GM19328 (cell line): ENCODE results near the gene ZNF594.
"Not testable (repeated sequence)": the region's sequence is repeated elsewhere in the genome, so short reads cannot be mapped to it uniquely, and the experiment has no call there.

Experiments
- ATAC-seq: cut with Tn5 transposase; IDR thresholded peaks from one replicate; pipeline ENCODE4 v1.9.1; 2021; ENCODE audit warnings: mild to moderate bottlenecking, moderate library complexity; ENCODE audit not compliant: unreplicated experiment

The ZNF594 gene

GRCh38 chr17:5137511-5138197 lies 54.0 kb downstream of the ZNF594 start:
- ATAC-seq = not testable (repeated sequence)

- ATAC-seq = not testable (repeated sequence)
These were observed 54.9 kb downstream of the ZNF594 start for GRCh38 chr17:5136580-5137412.

DNA sequence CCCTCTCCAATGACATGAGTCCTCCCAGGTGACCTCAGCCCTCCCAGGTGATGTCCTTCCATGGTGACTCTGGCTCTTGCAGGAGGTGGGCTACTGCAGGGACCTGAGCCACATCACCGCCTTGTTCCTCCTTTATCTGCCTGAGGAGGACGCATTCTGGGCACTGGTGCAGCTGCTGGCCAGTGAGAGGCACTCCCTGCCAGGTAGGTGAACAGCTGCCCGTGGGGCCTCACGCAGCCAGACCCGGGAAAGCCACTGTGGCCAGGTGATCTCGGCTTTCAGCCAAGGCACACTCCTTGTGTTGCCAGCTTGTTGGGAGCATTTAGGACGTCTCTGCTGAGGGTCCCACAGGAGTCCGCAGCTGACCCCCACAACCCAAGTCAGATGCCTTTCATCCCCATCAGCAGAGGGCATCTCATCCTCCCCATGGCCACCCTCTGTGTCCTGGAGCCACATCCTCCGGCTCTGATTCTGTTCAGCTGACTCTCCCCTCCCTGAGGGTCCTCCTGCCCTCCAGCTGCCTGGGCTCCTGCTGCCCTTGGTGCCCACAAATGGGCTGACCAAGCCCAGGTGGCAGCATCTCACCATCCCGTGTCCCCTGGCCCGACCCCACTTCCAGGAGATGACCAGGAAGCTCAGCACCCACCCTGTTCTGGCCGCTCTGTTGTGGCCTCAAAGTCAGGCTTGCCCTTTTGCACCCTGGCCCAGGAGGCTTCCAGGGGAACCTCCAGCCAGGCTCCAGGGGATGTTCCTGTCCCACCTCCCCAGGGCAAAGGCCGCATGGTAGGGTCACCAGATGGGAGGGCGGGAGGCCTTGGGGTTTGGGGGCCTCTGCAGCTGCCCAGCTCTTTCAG lies 55.7 kb downstream of the ZNF594 start:
- ATAC-seq = no peak

DNA sequence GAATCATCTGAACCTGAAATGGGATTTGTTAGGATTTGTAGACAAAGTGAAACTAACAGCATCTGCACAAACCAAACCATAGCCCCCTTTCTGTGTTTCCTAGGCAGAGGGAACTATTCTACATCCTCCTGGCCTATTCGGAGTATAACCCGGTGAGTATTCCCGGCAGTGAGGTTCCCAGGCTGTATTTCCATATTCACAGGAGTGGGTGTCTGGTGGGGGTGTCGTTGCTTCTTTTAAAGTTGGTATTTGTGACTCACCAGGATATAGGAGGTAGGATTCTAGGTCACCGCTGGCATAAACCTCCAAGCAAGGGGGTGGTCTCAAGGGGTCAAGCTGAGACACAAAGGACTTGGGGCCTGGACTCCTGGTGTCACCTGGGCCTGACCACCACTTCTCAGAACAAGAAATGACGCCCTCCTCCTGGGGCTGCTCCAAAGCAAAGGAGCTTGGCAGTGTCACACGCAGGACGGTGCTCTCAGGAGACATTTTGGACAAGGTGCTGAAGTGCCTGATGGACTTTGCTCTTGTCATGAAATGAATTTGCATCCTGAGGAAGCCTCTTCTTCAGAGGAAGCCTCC lies 56.4 kb downstream of the ZNF594 start:
- ATAC-seq = not testable (repeated sequence)

DNA sequence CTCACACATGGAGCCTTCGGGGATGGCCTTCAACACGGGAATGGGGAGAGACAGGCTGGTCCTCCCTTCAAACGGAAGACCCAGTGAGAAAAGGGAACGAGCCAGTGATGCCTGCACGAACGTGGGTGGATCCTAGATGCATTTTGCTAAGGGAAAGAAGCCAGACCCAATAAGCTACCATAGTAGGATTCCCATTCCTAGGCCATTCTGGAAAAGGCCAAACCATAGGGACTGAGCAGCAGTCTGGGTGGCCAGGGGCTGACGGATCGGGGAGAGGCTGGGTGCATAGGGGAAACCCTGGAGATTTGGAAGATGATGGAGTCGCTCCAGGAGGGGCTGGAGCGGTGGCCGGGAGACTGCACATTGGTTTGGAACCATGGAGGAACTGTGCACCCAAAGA lies 57.1 kb downstream of the ZNF594 start:
- ATAC-seq = not testable (repeated sequence)

DNA sequence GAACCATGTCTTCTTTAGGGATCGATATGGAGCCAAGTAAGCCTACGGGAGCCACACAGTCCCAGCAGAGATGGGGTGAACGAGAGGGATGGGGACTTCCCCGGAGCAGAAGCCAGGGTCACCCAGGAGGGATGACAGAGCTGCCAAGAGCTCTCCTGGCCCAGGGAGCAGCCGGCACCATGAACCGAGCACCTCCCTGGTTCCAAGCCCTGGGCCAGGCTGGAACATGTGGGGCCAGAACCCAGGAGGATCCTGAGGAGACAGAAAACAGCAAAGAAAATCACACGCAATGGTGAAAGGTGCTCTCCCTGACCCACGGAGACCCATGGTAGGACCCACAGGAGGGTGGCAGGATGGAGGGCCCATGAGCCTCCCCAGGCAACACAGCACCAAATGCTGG lies 57.7 kb downstream of the ZNF594 start:
- ATAC-seq = not testable (repeated sequence)

GRCh38 chr17:5133311-5133710 lies 58.4 kb downstream of the ZNF594 start:
- no peak for ATAC-seq

DNA sequence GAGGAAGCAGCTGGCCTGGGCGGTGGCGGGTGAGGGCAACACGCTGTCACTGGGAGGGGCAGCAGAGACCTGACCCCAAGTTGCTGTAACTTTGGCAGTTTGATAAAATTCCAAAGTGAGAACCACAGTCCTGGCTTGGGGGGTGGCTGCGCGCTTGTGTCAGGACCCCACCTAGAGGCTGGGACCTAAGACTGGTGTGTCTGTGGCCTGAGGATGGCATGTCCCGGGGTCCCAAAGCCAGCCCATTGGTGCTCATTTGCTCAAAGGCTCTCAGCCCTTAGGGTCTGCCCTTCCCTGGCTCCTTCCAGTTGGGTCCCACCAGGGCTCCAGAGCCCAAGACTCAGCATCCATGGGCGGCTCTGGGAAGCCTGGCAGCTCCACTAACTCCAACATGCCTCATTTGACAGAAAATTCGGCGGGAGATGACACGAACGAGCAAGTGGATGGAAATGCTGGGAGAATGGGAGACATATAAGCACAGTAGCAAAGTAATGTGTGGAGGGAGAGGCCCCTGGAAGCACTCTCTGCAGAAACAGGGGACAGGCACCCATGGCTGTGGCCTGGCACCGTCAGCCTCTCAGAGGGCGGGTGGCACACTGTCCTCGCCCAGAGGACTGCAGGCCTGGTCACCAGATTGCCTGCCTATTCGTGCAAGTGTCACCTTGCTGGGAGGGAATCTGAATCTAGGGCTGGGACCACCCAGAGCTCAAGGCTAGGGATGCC lies 59.0 kb downstream of the ZNF594 start:
- not testable (repeated sequence) for ATAC-seq

DNA sequence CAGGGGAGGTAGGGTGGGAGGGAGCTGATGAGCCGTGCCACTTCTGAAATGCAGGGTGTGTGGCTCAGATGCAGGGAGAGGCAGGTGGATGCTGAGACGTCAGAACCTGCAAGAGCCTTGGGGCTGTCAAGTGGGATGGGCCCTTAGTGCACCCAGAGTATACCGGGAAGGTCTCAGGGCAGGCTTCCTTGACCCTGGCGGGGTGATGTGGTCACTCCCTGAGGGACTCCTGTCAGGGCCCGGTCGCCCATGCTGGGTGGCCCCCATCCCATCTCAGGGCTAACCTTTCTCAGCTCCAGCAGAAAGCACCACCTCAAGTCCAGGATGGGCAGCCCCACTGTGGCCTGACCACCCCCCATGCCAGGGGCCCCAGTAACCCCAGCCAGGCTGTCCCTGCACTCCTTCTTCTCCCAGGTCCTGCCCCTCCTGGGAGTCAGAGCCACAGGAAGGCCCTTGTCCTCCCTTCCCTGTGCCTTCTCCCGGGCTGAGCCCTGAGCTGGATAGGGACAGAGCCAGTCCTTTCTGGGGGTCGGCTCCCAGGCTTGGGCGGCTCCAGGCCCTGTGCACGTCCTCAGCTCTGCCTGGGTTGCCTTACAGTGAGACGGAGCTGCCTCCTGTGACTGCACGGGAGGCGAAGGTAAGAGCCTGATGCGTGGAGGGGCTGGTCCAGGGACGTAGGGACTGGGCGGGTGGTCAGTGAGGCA lies 59.7 kb downstream of the ZNF594 start:
- ATAC-seq = not testable (repeated sequence)

GRCh38 chr17:5131146-5131715 lies 60.4 kb downstream of the ZNF594 start:
- ATAC-seq = no peak

DNA sequence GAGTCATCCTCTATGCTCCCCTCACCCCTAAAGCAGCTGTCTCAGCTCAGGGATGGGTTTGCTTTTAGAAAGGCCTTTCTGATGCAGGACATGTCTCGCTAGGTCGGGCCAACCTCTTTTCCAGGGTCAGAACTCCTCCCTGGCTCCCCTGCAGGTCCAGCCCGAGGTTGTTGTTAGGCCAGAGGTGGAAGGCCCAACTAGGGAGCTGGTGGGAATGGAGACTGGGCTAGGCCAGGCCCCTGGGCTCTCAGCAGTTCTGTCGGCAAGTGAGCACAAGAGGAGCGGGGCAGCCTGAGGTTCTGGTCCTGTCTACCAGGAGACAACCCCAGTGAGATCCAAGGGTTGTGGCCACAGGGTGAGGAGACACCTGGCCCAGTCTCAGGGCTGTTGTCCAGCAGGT lies 61.0 kb downstream of the ZNF594 start:
- ATAC-seq = not testable (repeated sequence)

DNA sequence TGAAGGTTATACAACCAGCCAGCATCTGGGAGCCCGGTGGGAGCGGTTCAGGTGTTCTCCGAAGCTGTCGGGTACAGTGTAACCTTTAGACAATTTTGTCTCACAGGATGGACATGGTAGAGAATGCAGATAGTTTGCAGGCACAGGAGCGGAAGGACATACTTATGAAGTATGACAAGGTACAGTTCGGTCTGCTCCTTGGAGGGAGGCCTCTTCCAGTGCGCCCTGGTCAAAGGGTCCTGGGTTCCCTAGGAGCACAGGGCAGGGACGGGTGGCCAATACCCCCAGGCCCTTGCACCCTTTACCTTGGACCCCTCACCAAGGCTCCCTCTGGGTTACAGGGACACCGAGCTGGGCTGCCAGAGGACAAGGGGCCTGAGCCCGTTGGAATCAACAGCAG lies 61.4 kb downstream of the ZNF594 start:
- not testable (repeated sequence) for ATAC-seq

DNA sequence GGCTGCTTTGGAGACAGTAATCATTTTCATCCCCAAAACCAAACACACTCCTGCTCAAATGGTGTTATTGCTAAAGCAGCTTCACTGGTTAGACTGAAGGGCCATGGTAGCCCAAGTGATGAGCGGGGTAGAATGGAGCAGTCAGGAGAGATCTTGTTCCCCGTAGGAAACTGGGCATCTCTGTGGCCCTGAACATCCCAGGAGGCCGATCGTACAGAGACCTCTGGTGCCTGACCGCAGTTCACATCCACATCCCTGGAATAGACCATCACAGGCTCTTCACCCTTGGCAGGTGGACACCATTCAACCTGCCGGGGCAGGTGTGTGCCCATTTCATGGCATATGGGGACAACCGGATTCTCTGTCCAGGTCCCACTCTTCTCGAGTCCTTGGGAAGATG lies 61.9 kb downstream of the ZNF594 start:
- ATAC-seq = not testable (repeated sequence)
